ENCODE results near the gene BABAM2.

DNA sequence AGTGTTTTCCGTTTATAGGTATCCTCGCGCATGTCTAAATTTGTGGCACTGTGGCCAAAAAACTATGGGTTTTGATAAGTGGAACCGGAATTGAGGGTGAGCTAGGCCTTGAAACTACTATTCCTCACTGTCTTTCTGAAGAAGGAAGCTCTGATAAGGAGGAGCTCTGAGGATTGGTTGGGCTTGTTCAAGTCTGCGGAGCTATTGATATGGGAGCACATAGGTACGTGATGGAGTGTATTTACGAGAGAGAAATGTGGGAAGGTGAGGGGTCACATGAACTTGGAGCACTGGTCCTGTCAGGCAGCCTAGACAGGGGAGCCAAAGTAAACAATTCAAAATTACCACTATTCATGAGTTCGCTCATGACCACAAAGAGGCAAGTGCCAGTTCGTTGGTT is 131.4 kb downstream of the BABAM2 start:
- TF ChIP-seq POLR2A (IDR thresholded peaks at IDR 0.05): no peak
- TF ChIP-seq, protein P1, sequence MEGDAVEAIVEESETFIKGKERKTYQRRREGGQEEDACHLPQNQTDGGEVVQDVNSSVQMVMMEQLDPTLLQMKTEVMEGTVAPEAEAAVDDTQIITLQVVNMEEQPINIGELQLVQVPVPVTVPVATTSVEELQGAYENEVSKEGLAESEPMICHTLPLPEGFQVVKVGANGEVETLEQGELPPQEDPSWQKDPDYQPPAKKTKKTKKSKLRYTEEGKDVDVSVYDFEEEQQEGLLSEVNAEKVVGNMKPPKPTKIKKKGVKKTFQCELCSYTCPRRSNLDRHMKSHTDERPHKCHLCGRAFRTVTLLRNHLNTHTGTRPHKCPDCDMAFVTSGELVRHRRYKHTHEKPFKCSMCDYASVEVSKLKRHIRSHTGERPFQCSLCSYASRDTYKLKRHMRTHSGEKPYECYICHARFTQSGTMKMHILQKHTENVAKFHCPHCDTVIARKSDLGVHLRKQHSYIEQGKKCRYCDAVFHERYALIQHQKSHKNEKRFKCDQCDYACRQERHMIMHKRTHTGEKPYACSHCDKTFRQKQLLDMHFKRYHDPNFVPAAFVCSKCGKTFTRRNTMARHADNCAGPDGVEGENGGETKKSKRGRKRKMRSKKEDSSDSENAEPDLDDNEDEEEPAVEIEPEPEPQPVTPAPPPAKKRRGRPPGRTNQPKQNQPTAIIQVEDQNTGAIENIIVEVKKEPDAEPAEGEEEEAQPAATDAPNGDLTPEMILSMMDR (IDR thresholded peaks at IDR 0.05): no peak

Measured in right lobe of liver (tissue), 4 donors.